DND-41 (cell line): ENCODE data around the gene TGFBR2.

Experiments used
- CTCF ChIP-seq: IDR thresholded peaks from 2 replicates; pipeline ENCODE4 v1.5.1; 2012; ENCODE audit warnings: borderline replicate concordance, low read length, moderate library complexity, mild to moderate bottlenecking; ENCODE audit not compliant: poor library complexity, severe bottlenecking; ENCODE audit errors: extremely low read depth
- EZH2 ChIP-seq: IDR thresholded peaks from 3 replicates; pipeline ENCODE4 v1.6.1; 2012; ENCODE audit warnings: borderline replicate concordance, low read depth, mild to moderate bottlenecking, moderate library complexity, low read length, inconsistent platforms; ENCODE audit not compliant: severe bottlenecking

- TF ChIP-seq CTCF (no peak), EZH2 (no peak)
Observed at GRCh38 chr3:30711151-30711550, 104.8 kb downstream of the TGFBR2 start.
